Endothelial cell (in vitro differentiated cells): Measurements from ENCODE around the gene OSBPL3. TPM values are rescaled to one million over a fixed set of nuclear protein-coding genes. Genes with fewer than 3 reads are reported as not detected.

Experiments used
- DNase-seq: peaks from one replicate; pipeline ENCODE4 v3.0.0; 2021; ENCODE audit warnings: low spot score
- H3K27ac Mint-ChIP-seq: one replicate; pipeline ENCODE4 v1.8.0; 2021; ENCODE audit warnings: mixed read lengths, inconsistent platforms; ENCODE audit not compliant: unreplicated experiment
- H3K27me3 Mint-ChIP-seq: one replicate; pipeline ENCODE4 v1.8.0; 2021; ENCODE audit warnings: mild to moderate bottlenecking, moderate library complexity, mixed read lengths, inconsistent platforms; ENCODE audit not compliant: unreplicated experiment
- H3K36me3 Mint-ChIP-seq: one replicate; pipeline ENCODE4 v1.8.0; 2021; ENCODE audit warnings: mild to moderate bottlenecking, low read depth, mixed read lengths, inconsistent platforms; ENCODE audit not compliant: unreplicated experiment
- H3K4me1 Mint-ChIP-seq: one replicate; pipeline ENCODE4 v1.8.0; 2021; ENCODE audit warnings: mild to moderate bottlenecking, mixed read lengths, inconsistent platforms; ENCODE audit not compliant: unreplicated experiment
- H3K4me3 Mint-ChIP-seq: one replicate; pipeline ENCODE4 v1.8.0; 2021; ENCODE audit warnings: mild to moderate bottlenecking, mixed read lengths, inconsistent platforms; ENCODE audit not compliant: unreplicated experiment
- H3K9me3 Mint-ChIP-seq: one replicate; pipeline ENCODE4 v1.8.0; 2021; ENCODE audit warnings: mixed read lengths, inconsistent platforms; ENCODE audit not compliant: unreplicated experiment
- total RNA-seq: library from RNA; stranded (reverse); fragmentation: NEBNext Ultra II Directional; extraction: Animal tissue kit (Norgen Biotek cat#: 25700); gene quantifications from one replicate; pipeline ENCODE4 v1.2.1, GENCODE V29; 2021; ENCODE audit not compliant: unreplicated experiment
- TF ChIP-seq, protein P1 (sequence below): fragments of 200-600 bp; sonication (generic); IDR thresholded peaks from one replicate; pipeline ENCODE4 v1.5.0; 2021; ENCODE audit warnings: antibody characterized with exemption; ENCODE audit not compliant: unreplicated experiment

OSBPL3 gene
- total RNA-seq, 1 donor from 2014 or later, result 3.1 TPM

DNA sequence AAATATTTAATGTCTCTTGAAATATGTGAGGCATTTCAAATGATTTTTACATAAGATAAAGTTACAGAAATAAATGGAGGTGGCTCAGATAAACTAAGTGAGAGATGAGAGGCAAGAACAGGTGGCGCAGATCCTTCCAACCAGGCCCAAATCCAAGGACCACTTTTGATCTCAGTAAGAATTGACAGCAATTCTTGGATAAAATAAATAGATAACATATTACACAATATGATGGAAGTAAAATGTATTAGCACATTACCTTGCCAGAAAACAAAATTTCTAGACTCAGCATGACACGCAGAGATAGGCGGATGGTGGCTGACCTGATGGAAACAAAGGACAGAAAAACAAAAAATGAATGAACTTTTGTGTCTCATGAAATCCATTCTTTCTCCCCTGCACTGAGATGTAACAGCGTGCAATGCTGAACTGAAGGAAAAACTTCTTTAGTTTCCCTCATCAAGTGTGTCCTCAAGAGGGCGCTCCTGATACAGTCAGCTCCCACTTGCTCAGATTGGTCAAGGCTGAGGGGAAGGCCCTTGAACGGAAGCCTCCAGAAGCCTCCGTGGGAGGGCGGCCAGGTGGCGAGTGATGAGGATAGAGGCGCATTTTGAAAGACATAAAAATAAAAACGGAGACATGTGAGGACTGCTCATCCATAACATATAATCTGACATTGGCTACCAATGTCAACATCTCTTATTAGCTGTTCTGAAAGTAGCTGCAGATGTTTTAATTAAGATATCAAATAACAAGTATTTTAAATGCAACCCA lies 159.9 kb downstream of the OSBPL3 start:
- Mint-ChIP-seq H3K27ac (no peak overlapping the region), H3K27me3 (peaks cover 2% of the 10 kb centered on the region), H3K4me3 (no peak overlapping the region), H3K36me3 (no peaks in the 10 kb centered on the region), H3K4me1 (no peaks in the 10 kb centered on the region), H3K9me3 (no peaks in the 10 kb centered on the region)
- DNase-seq, result peak; percentile 81
- TF ChIP-seq, protein P1, sequence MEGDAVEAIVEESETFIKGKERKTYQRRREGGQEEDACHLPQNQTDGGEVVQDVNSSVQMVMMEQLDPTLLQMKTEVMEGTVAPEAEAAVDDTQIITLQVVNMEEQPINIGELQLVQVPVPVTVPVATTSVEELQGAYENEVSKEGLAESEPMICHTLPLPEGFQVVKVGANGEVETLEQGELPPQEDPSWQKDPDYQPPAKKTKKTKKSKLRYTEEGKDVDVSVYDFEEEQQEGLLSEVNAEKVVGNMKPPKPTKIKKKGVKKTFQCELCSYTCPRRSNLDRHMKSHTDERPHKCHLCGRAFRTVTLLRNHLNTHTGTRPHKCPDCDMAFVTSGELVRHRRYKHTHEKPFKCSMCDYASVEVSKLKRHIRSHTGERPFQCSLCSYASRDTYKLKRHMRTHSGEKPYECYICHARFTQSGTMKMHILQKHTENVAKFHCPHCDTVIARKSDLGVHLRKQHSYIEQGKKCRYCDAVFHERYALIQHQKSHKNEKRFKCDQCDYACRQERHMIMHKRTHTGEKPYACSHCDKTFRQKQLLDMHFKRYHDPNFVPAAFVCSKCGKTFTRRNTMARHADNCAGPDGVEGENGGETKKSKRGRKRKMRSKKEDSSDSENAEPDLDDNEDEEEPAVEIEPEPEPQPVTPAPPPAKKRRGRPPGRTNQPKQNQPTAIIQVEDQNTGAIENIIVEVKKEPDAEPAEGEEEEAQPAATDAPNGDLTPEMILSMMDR, result peak; percentile 86

DNA sequence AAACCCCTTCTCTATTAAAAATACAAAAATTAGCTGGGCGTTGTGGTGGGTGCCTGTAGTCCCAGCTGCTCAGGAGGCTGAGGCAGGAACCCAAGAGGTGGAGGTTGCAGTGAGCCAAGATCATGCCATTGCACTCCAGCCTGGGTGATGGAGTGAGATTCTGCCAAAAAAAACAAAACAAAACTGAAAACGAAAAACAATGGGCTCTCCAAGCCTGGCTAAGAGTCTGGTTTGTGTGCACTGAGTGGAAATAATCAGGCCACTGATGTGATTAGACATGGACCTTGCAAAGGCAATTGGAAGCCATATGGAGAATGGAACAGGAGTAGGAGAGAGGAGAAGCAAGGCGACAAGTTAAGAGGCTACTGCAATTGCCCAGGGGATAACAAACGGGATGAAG lies 162.6 kb downstream of the OSBPL3 start:
- H3K27me3 Mint-ChIP-seq, result no peaks in the 10 kb centered on the region
- H3K4me1 Mint-ChIP-seq, result peaks cover 4% of the 10 kb centered on the region
- H3K27ac Mint-ChIP-seq, result no peak overlapping the region
- no peak for DNase-seq
- H3K36me3 Mint-ChIP-seq, result no peaks in the 10 kb centered on the region
- TF ChIP-seq, protein P1, result no peak
- no peaks in the 10 kb centered on the region for H3K9me3 Mint-ChIP-seq
- H3K4me3 Mint-ChIP-seq, result no peak overlapping the region

DNA sequence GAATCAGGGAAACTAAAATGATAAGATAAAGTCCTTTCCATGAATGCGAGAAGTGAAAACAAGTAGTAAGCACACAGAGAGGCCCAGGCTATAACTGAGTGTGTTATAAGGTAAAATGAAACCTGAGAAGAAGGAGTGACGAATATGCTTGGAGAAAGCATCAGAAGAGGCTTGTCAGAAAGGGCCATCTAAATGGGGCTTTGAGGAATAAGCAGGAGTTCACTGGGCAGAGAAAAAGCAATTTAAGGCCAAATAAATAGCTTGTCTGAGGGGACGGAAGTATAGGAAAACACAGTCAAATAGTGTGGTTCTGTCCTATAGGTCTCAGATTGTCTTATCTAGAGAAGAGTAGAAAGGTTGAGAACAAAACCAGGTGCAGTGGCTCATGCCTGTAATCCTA lies 163.1 kb downstream of the OSBPL3 start:
- DNase-seq, result no peak
- no peaks in the 10 kb centered on the region for H3K36me3 Mint-ChIP-seq
- no peak overlapping the region for H3K27ac Mint-ChIP-seq
- H3K4me3 Mint-ChIP-seq, result no peak overlapping the region
- H3K27me3 Mint-ChIP-seq, result no peaks in the 10 kb centered on the region
- no peaks in the 10 kb centered on the region for H3K9me3 Mint-ChIP-seq
- H3K4me1 Mint-ChIP-seq, result peaks cover 4% of the 10 kb centered on the region
- TF ChIP-seq, protein P1, result no peak

DNA sequence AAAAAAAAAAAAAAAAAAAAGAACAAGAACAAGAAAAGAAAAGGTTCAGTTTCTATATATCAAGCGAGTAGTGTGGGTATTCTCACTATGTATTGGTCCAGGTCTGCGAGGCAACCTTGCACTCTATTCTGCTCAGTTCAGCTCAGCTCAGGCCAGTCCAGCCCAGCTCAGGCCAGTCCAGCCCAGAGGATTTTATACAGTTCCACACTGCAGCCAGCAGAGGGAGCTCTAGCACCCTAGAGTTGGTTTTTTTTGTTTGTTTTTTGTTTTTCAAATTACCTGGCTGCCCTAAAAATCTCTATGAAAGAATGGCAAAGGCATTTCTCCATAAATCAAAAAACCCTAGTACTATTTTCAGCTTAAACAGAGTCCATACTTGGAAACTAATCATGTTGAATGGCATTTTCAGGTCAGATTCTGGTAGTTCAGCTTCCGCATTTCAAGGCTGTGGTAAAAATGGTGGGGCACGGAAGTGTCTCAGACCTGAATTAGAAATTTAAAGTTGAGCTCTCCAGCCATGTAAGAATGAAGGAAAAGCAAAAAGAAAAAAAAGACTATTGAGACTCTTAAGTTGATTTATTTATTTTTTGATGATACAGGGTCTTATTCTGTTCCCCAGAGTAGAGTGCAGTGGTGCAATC lies 167.6 kb downstream of the OSBPL3 start:
- DNase-seq, result peak; percentile 55
- H3K9me3 Mint-ChIP-seq, result no peaks in the 10 kb centered on the region
- no peak overlapping the region for H3K27ac Mint-ChIP-seq
- H3K4me3 Mint-ChIP-seq, result no peak overlapping the region
- H3K36me3 Mint-ChIP-seq, result no peaks in the 10 kb centered on the region
- TF ChIP-seq, protein P1, result peak; percentile 91
- H3K4me1 Mint-ChIP-seq, result peaks cover 7% of the 10 kb centered on the region
- H3K27me3 Mint-ChIP-seq, result no peaks in the 10 kb centered on the region

DNA sequence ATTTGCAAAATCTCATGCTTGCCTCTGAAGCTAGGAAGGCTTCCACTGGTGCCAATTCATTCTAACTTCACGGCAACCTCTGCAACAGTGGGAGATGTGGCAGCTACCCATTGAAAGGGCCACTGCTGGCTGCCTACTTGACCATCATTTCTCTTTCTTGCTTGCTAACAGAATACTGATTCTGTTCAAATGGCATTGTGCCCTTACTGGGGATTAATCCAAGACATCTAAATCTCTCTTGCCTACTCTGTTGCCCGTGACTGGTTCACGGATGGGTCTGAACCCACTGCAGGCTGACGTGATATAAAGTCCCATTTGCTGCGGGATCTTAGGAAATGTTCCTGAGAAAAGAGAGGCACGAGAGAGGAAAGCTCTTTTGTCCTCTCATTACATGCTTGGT lies 171.5 kb downstream of the OSBPL3 start:
- Mint-ChIP-seq H3K4me1 (peaks cover 4% of the 10 kb centered on the region), H3K4me3 (no peak overlapping the region), H3K9me3 (no peaks in the 10 kb centered on the region), H3K27ac (no peak overlapping the region), H3K27me3 (no peaks in the 10 kb centered on the region), H3K36me3 (no peaks in the 10 kb centered on the region)
- DNase-seq, result no peak
- TF ChIP-seq, protein P1, result no peak
